Measurements from ENCODE around the gene TMEM19.

The TMEM19 gene

GRCh38 chr12:71708658-71709057, 22.8 kb downstream of the TMEM19 start:
- H3K36me3 ChIP-seq (ENCODE audit: insufficient read depth, low read length): peaks cover 3% of the 10 kb centered on the region; the same call in 1 of the 2 replicates
- no peak for DNase-seq (ENCODE audit: low read depth, low spot score)
- no peak overlapping the region for H3K9ac ChIP-seq (ENCODE audit: insufficient read length)
- H3K9me3 ChIP-seq (ENCODE audit: low read depth, low read length): peaks cover 3% of the 10 kb centered on the region; the same call in 1 of the 2 replicates
- no peak for TF ChIP-seq POLR2AphosphoS5 (IDR thresholded peaks at IDR 0.05; ENCODE audit: borderline replicate concordance, low read depth, low read length)
- TF ChIP-seq FOXP2 (optimal IDR thresholded peaks at IDR 0.05; ENCODE audit: control extremely low read depth, extremely low read length, insufficient read depth): no peak
- no peak for TF ChIP-seq EZH2 (IDR thresholded peaks at IDR 0.05)
- no peak overlapping the region for H3K4me3 ChIP-seq
- no peak overlapping the region for H3K27ac ChIP-seq

- no peak overlapping the region for H3K27ac ChIP-seq
- no peak for DNase-seq (ENCODE audit: low read depth, low spot score)
Measured at GRCh38 chr12:71710276-71711125, 24.6 kb downstream of the TMEM19 start.

GRCh38 chr12:71718611-71719010, 32.7 kb downstream of the TMEM19 start:
- DNase-seq (ENCODE audit: low read depth, low spot score): no peak
- Histone ChIP-seq H3K36me3 (ENCODE audit: insufficient read depth, low read length) (no peaks in the 10 kb centered on the region), H3K4me3 (no peak overlapping the region), H3K9me3 (ENCODE audit: low read depth, low read length) (no peaks in the 10 kb centered on the region), H3K9ac (ENCODE audit: insufficient read length) (no peak overlapping the region), H3K27ac (no peak overlapping the region)
- TF ChIP-seq EZH2 (IDR thresholded peaks at IDR 0.05) (no peak), POLR2AphosphoS5 (IDR thresholded peaks at IDR 0.05; ENCODE audit: borderline replicate concordance, low read depth, low read length) (no peak), FOXP2 (optimal IDR thresholded peaks at IDR 0.05; ENCODE audit: control extremely low read depth, extremely low read length, insufficient read depth) (no peak)

More at GRCh38 chr12:71710276-71711125, 24.6 kb downstream of the TMEM19 start:
- Histone ChIP-seq H3K4me3 (no peak overlapping the region), H3K36me3 (ENCODE audit: insufficient read depth, low read length) (0 out of 2 replicates have a peak, but pooled peaks cover 3% of the 10 kb centered on the region), H3K9ac (ENCODE audit: insufficient read length) (no peak overlapping the region), H3K9me3 (ENCODE audit: low read depth, low read length) (peaks cover 3% of the 10 kb centered on the region; the same call in 1 of the 2 replicates)
- no peak for TF ChIP-seq FOXP2 (optimal IDR thresholded peaks at IDR 0.05; ENCODE audit: control extremely low read depth, extremely low read length, insufficient read depth)
- no peak for TF ChIP-seq EZH2 (IDR thresholded peaks at IDR 0.05)
- TF ChIP-seq POLR2AphosphoS5 (IDR thresholded peaks at IDR 0.05; ENCODE audit: borderline replicate concordance, low read depth, low read length): no peak

GRCh38 chr12:71719647-71720370, 33.9 kb downstream of the TMEM19 start:
- H3K36me3 ChIP-seq (ENCODE audit: insufficient read depth, low read length): no peaks in the 10 kb centered on the region
- no peaks in the 10 kb centered on the region for H3K9me3 ChIP-seq (ENCODE audit: low read depth, low read length)
- H3K27ac ChIP-seq: no peak overlapping the region
- no peak for TF ChIP-seq FOXP2 (optimal IDR thresholded peaks at IDR 0.05; ENCODE audit: control extremely low read depth, extremely low read length, insufficient read depth)
- TF ChIP-seq POLR2AphosphoS5 (IDR thresholded peaks at IDR 0.05; ENCODE audit: borderline replicate concordance, low read depth, low read length): no peak
- TF ChIP-seq EZH2 (IDR thresholded peaks at IDR 0.05): no peak
- no peak for DNase-seq (ENCODE audit: low read depth, low spot score)
- H3K4me3 ChIP-seq: no peak overlapping the region
- H3K9ac ChIP-seq (ENCODE audit: insufficient read length): no peak overlapping the region

DNA sequence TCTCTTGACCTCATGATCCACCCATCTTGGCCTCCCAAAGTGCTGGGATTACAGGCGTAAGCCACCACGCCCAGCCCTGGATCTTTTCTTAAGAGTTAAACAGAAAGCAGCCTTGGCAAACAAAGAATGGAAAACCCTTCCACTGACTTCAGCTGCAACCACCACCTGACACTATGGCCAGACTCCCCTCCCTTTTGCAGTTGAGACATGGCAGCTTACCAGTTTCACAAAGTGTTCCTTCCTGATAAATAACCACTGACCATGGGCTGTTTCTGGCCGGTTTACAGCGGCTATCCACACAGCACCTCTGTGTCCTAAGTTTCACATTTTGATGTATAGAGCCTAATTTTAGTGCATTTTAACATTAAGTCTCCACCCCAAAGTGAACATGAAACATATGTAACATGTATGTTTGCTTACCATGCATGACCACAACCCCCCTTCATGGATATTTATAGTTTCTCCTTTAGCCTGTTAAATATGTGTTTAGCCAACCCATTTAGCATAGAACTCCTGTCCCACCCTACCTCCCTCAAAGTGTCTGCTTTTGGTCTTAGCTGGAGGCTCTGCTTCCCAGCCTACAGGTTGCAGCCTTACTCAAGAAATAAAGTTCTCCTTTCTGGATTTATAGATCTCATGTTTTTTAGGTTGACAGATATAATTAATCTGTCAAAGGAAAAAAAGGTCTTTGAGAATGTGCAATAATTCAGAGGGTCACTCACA, 36.1 kb downstream of the TMEM19 start:
- H3K9ac ChIP-seq (ENCODE audit: insufficient read length): no peak overlapping the region
- no peaks in the 10 kb centered on the region for H3K9me3 ChIP-seq (ENCODE audit: low read depth, low read length)
- no peaks in the 10 kb centered on the region for H3K36me3 ChIP-seq (ENCODE audit: insufficient read depth, low read length)
- no peak overlapping the region for H3K4me3 ChIP-seq
- no peak for TF ChIP-seq POLR2AphosphoS5 (IDR thresholded peaks at IDR 0.05; ENCODE audit: borderline replicate concordance, low read depth, low read length)
- no peak for TF ChIP-seq EZH2 (IDR thresholded peaks at IDR 0.05)
- TF ChIP-seq FOXP2 (optimal IDR thresholded peaks at IDR 0.05; ENCODE audit: control extremely low read depth, extremely low read length, insufficient read depth): no peak
- no peak for DNase-seq (ENCODE audit: low read depth, low spot score)
- H3K27ac ChIP-seq: no peak overlapping the region

DNA sequence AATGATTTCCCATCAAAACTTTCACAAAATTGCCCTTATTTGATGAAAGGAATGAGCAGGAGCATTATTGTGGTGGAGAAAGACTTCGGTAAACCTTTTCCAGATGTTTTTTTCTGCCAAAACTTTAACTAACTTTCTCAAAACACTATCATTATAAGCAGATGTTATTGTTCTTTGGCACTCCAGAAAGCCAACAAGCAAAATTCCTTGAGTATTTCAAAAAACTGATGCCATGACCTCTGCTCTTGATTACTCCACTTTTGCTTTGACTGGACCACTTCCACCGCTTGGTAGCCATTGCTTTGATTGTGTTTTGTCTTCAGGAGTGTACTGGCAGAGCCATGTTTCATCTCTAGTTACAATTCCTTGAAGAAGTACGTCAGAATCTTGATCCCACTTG, 39.1 kb downstream of the TMEM19 start:
- Histone ChIP-seq H3K9ac (ENCODE audit: insufficient read length) (no peak overlapping the region), H3K27ac (no peak overlapping the region), H3K4me3 (no peak overlapping the region), H3K36me3 (ENCODE audit: insufficient read depth, low read length) (no peaks in the 10 kb centered on the region), H3K9me3 (ENCODE audit: low read depth, low read length) (no peaks in the 10 kb centered on the region)
- no peak for DNase-seq (ENCODE audit: low read depth, low spot score)
- TF ChIP-seq EZH2 (IDR thresholded peaks at IDR 0.05) (no peak), FOXP2 (optimal IDR thresholded peaks at IDR 0.05; ENCODE audit: control extremely low read depth, extremely low read length, insufficient read depth) (no peak), POLR2AphosphoS5 (IDR thresholded peaks at IDR 0.05; ENCODE audit: borderline replicate concordance, low read depth, low read length) (no peak)

- TF ChIP-seq POLR2AphosphoS5 (IDR thresholded peaks at IDR 0.05; ENCODE audit: borderline replicate concordance, low read depth, low read length): no peak
- no peak for TF ChIP-seq FOXP2 (optimal IDR thresholded peaks at IDR 0.05; ENCODE audit: control extremely low read depth, extremely low read length, insufficient read depth)
- no peak for TF ChIP-seq EZH2 (IDR thresholded peaks at IDR 0.05)
Measured at GRCh38 chr12:71726548-71726947, 40.7 kb downstream of the TMEM19 start.

DNA sequence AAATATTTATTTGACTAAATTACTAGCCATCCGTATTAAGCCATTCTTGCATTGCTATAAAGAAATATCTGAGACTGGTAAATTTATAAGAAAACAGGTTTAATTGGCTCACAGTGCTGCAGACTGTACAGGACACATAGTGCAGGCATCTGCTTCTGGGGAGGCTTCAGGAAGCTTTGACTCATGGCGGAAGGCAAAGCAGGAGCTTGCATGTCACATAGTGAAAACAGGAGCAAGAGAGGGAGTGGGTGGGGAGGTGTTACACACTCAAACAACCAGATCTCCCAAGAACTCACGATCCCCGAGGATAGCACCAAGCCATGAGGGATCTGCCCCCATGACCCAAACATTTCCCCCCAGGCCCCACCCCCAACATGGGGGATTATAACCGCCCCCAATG, 42.1 kb downstream of the TMEM19 start:
- H3K9me3 ChIP-seq (ENCODE audit: low read depth, low read length): no peaks in the 10 kb centered on the region
- no peak for TF ChIP-seq FOXP2 (optimal IDR thresholded peaks at IDR 0.05; ENCODE audit: control extremely low read depth, extremely low read length, insufficient read depth)
- TF ChIP-seq EZH2 (IDR thresholded peaks at IDR 0.05): no peak
- TF ChIP-seq POLR2AphosphoS5 (IDR thresholded peaks at IDR 0.05; ENCODE audit: borderline replicate concordance, low read depth, low read length): no peak
- no peak overlapping the region for H3K27ac ChIP-seq
- H3K9ac ChIP-seq (ENCODE audit: insufficient read length): no peak overlapping the region
- no peak for DNase-seq (ENCODE audit: low read depth, low spot score)
- H3K4me3 ChIP-seq: no peak overlapping the region
- H3K36me3 ChIP-seq (ENCODE audit: insufficient read depth, low read length): no peaks in the 10 kb centered on the region

More at GRCh38 chr12:71726548-71726947, 40.7 kb downstream of the TMEM19 start:
- no peaks in the 10 kb centered on the region for H3K9me3 ChIP-seq (ENCODE audit: low read depth, low read length)
- no peak overlapping the region for H3K9ac ChIP-seq (ENCODE audit: insufficient read length)
- no peak overlapping the region for H3K4me3 ChIP-seq
- no peaks in the 10 kb centered on the region for H3K36me3 ChIP-seq (ENCODE audit: insufficient read depth, low read length)
- DNase-seq (ENCODE audit: low read depth, low spot score): no peak
- H3K27ac ChIP-seq: no peak overlapping the region

Data from SK-N-MC (cell line).